HS-5 (cell line): Measurements from ENCODE around the gene MDFI.

Source experiments
- DNase-seq: peaks from one replicate; pipeline ENCODE4 v3.0.0-alpha.2; 2012; ENCODE audit warnings: low read depth

Gene MDFI

DNA sequence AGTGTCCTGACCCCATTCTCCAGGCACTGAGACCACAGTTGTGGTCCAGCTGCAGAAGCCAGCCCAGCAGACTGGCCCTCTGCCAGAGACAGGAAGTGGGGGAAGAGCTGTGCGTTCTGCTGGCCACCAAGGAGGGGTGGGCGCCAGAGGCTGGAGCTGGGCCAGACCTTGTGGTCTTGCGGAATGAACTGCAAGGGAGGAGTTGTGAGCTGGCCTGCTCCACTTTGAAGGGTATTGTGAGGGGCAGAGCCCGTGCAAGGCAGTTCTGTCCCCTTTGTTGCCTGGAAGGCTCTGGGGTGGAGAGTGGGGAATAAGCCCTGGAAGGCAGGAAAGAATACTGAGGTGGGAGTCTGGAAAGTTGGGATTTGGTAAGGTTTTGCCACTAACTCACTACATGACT, 3.6 kb upstream of the MDFI start:
- DNase-seq: no peak

- DNase-seq: no peak
These were observed 2.9 kb upstream of the MDFI start for GRCh38 chr6:41635365-41635764.

- no peak for DNase-seq
These were observed 1.5 kb upstream of the MDFI start for GRCh38 chr6:41636833-41637193.

DNA sequence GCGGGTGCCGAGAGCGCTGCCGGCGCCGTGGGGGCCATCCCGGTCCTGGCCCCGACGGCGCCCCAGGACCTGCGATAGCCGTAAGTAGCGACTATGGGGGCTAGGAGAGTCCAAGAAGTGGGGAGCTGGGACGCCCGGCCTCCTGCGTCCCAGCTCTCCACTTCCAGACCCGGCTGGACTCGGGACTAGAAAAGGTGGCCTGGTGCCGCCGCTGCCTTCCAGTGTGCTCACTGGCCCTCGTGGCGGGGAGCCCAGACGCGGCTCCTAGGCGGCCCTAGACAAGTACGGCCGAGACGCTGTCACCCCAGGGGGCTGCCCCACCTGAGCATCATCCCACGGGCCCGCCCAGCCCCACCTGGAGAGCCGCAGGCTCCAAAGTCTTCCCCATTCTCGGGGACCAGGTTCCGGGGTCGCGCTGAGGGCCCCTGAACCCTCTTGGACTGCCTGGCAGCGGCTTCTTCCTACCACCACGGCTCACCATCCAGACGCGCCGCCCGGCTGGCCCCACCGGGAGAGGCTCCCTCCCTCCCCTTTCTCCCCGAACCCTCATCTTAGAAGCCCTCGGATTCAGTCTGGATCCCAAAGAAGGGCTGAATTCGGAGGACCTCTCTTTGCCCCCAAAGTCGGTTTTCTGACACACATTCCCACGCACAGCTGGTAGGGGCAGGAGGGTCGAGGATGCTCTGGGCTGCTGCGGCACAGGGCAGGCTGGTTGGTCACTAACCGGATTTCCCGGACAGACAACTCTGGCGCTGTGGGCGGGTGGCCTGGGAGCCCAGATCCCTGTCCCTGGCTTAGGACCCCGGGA, 870 bp upstream of the MDFI start:
- DNase-seq: no peak

- no peak for DNase-seq
These were observed 904 bp downstream of the MDFI start for GRCh38 chr6:41638935-41639808.

- DNase-seq: no peak
These were observed 1.6 kb downstream of the MDFI start for GRCh38 chr6:41639809-41640371.

DNA sequence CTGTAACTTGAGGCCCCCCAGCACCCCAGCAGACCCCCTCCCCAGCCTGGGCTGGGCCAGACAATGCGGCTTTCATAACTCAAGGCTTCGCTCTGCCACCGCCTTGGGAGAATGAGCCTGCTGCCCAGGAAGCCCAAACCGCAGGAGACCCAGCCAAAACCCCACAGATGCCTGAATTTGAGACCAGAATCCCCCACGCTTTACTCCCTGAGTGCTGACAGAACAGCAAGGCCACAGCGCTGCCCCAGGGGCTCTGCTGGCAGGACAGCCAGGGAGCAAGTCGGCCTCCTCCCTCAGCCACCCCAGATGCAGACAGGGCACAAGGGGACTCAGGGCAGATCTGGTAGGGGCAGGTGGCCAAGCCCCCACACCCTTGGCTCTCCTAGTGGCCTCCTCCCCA, 2.2 kb downstream of the MDFI start:
- DNase-seq: no peak

- no peak for DNase-seq
These were observed 3.2 kb downstream of the MDFI start for GRCh38 chr6:41641352-41641925.

- DNase-seq: no peak
These were observed 4.1 kb downstream of the MDFI start for GRCh38 chr6:41642090-41642959.

- DNase-seq: no peak
These were observed 5.0 kb downstream of the MDFI start for GRCh38 chr6:41642960-41643898.

DNA sequence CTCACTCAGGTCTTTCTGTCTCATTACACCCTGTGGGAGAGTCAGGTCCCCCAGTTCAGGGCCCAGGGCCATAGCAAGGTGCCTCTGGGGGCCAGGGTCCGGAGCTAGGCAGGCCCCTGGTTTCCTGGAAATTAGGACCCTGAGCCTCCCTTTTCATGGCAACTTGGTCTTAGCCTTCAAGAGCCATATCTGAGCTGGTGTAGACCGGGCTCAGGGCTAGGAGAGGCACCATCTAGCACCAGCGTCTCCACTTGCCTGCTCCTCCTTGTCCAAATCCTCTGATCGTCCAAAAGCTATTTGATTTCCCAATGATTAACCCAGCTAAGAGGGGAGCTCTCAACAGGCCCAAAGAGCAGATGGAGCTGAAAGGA, 5.6 kb downstream of the MDFI start:
- DNase-seq: no peak

GRCh38 chr6:41644297-41644879, 6.1 kb downstream of the MDFI start:
- DNase-seq: no peak

- no peak for DNase-seq
These were observed 6.8 kb downstream of the MDFI start for GRCh38 chr6:41645007-41645618.

- DNase-seq: no peak
These were observed 7.9 kb downstream of the MDFI start for GRCh38 chr6:41646026-41646795.

- no peak for DNase-seq
These were observed 8.8 kb downstream of the MDFI start for GRCh38 chr6:41647061-41647511.

DNA sequence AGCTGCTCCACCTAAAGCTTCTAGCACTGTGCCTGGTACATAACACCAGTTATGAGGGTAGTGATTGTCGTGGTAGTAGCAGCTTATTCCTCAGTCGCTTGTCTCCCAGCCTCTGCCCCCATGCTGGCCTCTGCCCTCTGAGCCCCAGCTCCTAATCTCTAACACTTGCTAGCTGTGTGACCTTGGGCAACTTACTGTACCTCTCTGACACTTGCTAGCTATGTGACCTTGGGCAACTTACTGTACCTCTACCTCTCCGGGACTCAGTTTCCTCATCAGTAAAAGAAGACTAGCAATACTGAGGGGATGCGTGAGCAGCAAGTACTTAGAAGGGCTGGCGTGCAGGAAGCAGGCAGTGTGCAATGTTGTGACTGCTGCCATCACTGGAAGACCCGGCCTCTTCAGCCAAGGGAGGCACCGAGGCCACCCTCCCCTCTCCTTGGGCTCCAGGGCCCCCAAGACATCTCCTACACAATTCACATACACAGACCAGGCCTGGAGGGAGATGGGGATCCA, 9.9 kb downstream of the MDFI start:
- no peak for DNase-seq

DNA sequence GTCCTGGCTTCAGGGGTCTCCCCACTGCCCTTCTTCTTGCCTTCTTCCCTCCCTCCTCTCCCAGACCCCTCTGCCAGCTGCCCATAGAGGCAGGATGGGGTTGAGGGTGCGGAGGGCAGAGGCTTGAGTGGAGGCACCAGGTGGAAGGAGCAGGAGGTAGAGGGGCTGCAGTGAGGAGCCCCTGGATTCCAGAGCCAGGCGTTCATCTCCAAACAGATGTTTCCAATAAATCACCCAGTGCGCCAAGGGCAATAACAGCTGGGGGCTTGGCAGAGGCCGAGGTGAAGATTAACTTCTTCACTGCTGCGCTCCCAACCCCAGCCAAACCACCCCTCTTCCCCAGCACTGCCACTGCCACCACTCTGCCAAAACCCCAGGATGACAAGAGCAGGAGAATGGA, 10.7 kb downstream of the MDFI start:
- no peak for DNase-seq

DNA sequence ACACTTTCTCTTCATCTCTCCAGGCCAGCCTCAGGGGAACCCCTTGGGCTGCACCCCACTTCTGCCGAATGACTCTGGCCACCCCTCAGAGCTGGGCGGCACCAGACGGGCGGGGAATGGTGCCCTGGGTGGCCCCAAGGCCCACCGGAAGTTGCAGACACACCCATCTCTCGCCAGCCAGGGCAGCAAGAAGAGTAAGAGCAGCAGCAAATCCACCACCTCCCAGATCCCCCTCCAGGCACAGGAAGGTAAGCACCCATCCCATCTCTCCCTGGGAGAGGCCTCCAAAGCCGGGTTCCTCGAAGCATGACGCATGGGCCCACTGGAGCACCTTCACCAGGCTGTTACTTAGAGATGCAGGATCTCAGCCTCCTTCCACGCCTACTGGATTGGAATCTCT, 11.3 kb downstream of the MDFI start:
- no peak for DNase-seq

GRCh38 chr6:41650120-41650519, 11.9 kb downstream of the MDFI start:
- DNase-seq: no peak
